BLaER1 treated with 17β-estradiol and CSF1 and Interleukin-3, amounts not matched to agents 10 nM and 100 nM (cell line): Measurements from ENCODE around the gene PPAT.

Experiments used
- H3K27ac ChIP-seq, 11 experiments: shearing (Covaris generic); formaldehyde crosslinking; 2 replicates each; pipeline ENCODE4 v1.8.1; 2022
- H3K27me3 ChIP-seq, 11 experiments: shearing (Covaris generic); formaldehyde crosslinking; 2 replicates each; pipeline ENCODE4 v1.8.1; 2022
- H3K36me3 ChIP-seq, 11 experiments: shearing (Covaris generic); formaldehyde crosslinking; 2 replicates each; pipeline ENCODE4 v1.8.1; 2022
- H3K4me1 ChIP-seq, 10 experiments: shearing (Covaris generic); formaldehyde crosslinking; 2 replicates each; pipeline ENCODE4 v1.8.1; 2022
- H3K4me2 ChIP-seq, 11 experiments: shearing (Covaris generic); formaldehyde crosslinking; 2 replicates each; pipeline ENCODE4 v1.8.1; 2022
- H3K4me3 ChIP-seq, 10 experiments: shearing (Covaris generic); formaldehyde crosslinking; 2 replicates each; pipeline ENCODE4 v1.8.1; 2022
- H3K9ac ChIP-seq, 11 experiments: shearing (Covaris generic); formaldehyde crosslinking; 2 replicates each; pipeline ENCODE4 v1.8.1; 2022
- H3K9me3 ChIP-seq, 11 experiments: shearing (Covaris generic); formaldehyde crosslinking; replicated peaks in 1 of 11; 2 replicates each; pipeline ENCODE4 v1.8.1; 2022
- H4K20me1 ChIP-seq, 11 experiments: shearing (Covaris generic); formaldehyde crosslinking; 2 replicates each; pipeline ENCODE4 v1.8.1; 2022
- Cebpa-rat ChIP-seq, 11 experiments: shearing (Covaris generic); IDR thresholded peaks; 2 replicates each; pipeline ENCODE4 v1.8.1; 2022

Gene PPAT

GRCh38 chr4:56345458-56345857 lies 90.0 kb downstream of the PPAT start:
- Histone ChIP-seq H3K36me3 (peaks cover 7 to 47% (median 24%) of the 10 kb centered on the region in 11 experiments; a peak in 19 of 22 replicates), H3K9me3 (no peaks in the 10 kb centered on the region), H3K4me2 (no peak overlapping the region), H3K9ac (no peak overlapping the region), H3K4me3 (no peak overlapping the region), H3K27me3 (no peaks in the 10 kb centered on the region), H4K20me1 (no peaks in the 10 kb centered on the region), H3K4me1 (peaks cover 0 to 9% (median 9%) of the 10 kb centered on the region in 10 experiments; a peak in 13 of 20 replicates), H3K27ac (no peak overlapping the region)
- no peak for TF ChIP-seq Cebpa-rat (IDR thresholded peaks at IDR 0.05)
